Right renal pelvis (tissue), 4 donors: ENCODE data around the gene RRP1. TPM values are rescaled to one million over a fixed set of nuclear protein-coding genes. Genes with fewer than 3 reads are reported as not detected.

ENCODE experiments used
- DNase-seq, 4 donors: peaks; one replicate each; pipeline ENCODE4 v3.0.0-alpha.2; 2013; ENCODE audit warnings: low read depth in 4 of 4, low spot score in 3 of 4, missing footprints in 1 of 4
- polyA plus RNA-seq, 4 donors: library from polyadenylated mRNA; unstranded; fragments of 120-200 nt; gene quantifications; one replicate each; pipeline ENCODE4 v1.2.1, GENCODE V29; 2013; ENCODE audit not compliant: insufficient read length in 4 of 4

RRP1 gene, protein sequence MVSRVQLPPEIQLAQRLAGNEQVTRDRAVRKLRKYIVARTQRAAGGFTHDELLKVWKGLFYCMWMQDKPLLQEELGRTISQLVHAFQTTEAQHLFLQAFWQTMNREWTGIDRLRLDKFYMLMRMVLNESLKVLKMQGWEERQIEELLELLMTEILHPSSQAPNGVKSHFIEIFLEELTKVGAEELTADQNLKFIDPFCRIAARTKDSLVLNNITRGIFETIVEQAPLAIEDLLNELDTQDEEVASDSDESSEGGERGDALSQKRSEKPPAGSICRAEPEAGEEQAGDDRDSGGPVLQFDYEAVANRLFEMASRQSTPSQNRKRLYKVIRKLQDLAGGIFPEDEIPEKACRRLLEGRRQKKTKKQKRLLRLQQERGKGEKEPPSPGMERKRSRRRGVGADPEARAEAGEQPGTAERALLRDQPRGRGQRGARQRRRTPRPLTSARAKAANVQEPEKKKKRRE
- polyA plus RNA-seq, result 10 to 100 TPM; 26.2 to 38.2 (median 30.1) TPM

DNA sequence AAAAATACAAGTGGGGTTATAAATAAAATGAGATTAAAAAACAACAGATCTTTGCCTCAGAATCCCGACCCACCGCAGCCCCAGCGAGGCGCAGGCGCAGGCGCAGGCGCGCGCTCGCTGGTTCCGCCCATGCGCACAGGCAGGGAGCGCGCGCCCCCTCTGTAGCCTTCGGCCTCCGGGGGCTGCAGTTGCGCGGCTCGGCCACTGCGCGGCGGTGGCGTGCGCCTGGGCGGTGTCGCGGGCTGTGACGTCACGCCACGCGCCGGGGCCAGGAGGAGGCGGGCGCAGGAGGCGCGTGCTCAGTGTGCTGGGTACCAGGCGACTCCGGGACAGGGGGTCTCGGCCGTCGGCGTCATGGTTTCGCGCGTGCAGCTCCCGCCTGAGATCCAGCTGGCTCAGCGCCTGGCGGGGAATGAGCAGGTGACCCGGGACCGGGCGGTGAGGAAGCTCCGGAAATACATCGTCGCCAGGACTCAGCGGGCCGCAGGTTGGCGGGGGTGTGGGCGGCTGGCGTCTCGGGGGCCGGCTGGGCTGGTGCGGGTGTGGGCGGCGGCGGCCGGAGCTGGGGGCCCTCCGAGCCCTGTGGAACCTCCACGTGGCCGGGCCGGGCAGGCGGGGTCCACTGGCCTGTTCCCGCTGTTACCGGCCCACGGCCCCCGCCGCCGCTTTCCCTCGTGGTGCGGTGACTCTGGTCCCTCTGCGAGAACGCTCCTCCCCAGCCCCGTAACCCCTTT is at the start of gene RRP1:
TSS of gene RRP1 (plus strand) at position 302 of the 734 bp plus-strand sequence. CDS start at position 355, 53 bp downstream.
- peak; percentile 85 to 95 (median 86) for DNase-seq

DNA sequence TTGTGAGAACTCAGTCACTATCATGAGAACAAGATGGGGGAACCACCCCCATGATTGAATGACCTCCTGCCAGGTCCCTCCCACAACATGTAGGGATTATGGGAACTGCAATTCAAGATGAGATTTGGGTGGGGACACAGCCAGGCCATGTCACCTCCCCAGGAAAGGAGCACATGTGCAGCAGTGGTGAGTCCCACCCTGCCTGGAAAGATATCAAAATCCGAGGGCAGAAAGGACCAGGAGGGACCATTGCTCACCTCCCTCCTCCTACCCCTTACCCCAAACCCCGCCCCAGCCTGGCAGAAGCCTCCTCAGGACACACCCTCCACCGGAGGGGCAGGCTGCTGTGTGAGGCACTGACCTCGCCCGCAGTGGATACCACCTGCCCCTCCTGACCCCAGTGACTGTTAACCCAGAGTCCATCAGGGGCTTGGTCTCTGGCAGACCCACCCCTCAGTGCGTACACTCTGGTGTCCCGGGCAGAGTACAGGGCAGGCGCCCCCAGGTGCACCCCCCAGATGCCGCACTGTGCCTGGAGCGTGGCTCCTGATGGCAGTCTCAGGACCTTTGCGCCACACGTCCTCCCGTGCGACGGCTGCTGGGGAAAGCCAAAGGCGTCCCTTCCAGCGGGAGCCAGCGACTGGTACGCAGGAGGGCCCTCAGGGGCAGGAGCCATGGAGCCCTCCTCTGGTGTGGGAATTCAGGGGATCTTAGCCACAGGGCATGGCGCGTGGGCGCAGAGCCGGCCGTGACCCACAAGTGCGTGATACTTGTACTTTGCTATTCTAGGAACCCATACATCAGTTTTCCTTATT is 49.5 kb upstream of the RRP1 start:
- DNase-seq, result no peak

DNA sequence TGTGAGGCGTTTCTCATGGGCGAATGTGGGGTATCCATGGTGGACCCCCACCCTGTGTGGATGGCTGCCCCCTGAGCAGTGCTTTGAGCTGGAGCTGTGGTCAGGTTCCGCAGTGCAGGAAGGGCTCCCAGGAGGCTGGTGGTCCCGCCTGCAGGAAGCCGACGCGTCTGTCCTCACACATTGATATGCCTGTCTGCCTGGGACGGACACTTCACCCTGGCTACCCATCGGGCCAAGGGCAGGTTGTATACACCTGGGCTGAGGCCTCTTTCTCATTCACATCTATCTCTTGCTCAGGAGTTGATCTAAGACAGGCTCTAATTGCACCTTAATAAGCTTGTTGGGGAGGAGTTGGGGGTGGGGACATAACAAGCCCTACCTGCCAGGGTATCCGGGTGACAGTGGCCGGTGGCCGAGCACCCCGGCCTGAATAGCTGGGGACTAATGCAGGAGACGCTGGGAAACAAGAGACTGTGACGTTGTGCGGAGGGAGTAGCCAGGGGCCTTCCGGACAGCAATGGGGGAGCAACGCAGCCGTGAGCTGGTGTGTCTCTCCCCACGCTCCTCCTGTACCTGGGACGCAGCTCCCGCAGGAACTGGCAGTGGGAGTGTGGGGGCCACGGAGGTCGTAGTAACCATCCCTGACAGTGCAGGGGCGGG is 48.8 kb upstream of the RRP1 start:
- peak in 1 of 4 donors; percentile 64 for DNase-seq

DNA sequence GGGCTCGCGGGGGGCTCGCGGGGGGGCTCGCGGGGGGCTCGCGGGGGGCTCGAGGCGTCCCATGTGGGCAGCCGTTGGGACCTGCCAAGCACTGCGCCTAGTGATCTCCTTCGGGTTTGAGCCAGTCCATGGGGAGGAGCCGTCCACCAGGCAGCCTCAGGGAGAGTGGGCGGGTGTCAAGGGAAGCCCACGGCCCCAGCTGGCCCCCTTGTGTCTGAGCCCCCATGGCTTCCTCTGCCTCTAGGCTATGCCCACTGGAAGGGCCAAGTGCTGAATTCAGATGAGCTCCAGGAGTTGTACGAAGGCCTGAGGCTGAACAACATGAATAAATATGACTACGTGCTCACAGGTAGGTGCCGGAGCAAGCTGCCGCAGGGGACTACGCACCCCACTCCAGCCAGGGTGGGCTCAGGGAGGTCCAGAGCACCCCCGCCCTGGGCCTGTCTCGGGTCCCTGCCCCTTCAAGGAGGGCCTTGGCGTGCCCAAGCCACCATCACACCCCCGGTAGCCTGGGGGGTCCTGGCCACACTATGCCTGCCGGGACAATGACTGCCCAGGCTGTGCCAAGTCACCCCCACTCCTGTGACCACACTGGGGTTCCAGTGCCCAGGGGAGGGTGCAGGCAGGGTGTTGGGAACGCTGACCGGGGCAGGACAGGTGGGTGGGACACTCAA is 47.8 kb upstream of the RRP1 start:
- DNase-seq, result no peak

DNA sequence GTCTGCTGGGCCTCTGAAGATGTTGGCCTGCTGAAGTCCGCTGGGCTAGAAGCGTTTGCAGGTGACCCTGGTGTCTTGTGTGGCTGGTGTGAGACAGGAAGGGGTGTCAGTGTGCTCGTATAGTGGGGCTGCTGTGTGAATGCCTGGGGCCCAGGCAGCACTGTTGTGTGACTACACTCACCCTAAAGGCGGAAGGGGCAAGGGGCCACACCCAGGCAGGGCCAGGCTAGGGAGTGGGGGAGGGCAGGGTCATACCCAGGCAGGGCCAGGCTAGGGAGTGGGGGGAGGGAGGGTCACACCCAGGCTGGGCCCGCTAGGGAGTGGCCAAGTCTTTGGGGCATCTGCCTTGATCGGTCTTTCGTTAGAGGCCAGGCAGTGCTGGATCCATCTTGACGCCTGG is 45.4 kb upstream of the RRP1 start:
- DNase-seq, result no peak

DNA sequence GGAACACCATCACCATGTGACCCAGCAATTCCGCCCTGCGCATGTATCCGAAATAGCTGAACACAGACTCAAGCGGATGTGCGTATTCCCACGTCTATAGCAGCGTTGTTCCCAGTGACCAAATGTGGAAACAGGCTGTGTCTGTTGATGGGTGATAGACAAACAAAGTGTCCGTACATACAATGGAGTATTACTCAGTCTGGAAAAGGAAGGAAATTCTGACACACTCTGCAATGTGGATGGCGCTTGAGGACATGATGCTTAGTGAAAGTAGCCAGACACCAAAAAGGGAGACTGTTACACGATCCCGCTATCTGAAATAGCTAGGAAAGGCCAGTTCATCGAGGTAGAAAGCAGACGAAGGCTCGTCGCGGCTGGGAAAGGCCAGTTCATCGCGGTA is 44.7 kb upstream of the RRP1 start:
- DNase-seq, result no peak

DNA sequence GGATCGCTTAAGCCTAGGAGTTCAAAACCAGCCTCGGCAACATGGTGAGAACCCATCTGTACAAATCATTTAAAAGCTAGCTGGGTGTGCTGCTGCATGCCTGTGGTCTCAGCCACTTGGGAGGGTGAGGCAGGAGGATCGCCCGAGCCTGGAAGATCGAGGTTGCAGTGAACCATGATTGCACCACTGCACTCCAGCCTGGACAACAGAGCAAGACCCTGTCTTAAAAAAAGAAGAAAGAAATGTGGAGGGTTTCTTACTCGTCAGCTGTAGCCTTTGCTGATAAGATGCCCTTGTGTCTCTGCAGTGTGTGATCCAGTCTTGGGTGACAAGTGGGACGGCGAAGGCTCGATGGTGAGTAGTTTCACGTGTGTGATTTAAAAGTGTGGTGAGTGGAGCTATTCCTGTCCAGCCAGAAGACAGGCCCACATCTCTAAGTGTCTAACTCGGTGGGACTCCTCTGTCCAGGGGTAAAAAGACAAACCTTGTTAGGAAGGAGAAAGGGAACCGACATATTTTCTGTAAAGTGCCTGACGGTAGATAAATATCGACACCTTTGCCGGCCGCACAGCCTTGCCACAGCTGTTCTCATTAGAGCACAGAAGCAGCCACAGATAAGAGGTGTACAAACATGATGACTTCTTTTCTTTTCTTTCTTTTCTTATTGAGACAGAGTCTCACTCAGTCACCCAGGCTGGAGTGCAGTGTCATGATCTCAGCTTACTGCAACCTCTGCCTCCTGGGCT is 43.4 kb upstream of the RRP1 start:
- no peak for DNase-seq

DNA sequence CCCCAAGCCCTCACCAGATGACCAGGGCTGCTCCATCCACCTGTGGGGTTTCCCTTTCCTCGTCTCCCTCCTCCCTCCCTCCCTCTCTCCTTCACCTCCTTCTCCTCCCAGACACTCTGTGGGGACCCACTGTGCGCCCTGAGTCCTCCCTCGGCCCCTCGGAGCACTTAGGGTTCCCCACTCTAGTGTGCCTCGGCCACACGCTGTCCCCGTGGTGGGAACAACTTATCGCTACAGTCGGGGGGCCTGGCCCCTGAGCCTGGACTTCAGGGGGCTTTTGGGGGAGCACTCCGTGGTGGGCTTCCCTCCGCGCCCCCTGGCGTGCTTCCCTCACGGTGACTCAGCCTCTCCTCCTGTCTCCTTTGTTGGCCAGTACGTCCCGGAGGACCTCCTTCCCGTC is 40.8 kb upstream of the RRP1 start:
- DNase-seq, result no peak

DNA sequence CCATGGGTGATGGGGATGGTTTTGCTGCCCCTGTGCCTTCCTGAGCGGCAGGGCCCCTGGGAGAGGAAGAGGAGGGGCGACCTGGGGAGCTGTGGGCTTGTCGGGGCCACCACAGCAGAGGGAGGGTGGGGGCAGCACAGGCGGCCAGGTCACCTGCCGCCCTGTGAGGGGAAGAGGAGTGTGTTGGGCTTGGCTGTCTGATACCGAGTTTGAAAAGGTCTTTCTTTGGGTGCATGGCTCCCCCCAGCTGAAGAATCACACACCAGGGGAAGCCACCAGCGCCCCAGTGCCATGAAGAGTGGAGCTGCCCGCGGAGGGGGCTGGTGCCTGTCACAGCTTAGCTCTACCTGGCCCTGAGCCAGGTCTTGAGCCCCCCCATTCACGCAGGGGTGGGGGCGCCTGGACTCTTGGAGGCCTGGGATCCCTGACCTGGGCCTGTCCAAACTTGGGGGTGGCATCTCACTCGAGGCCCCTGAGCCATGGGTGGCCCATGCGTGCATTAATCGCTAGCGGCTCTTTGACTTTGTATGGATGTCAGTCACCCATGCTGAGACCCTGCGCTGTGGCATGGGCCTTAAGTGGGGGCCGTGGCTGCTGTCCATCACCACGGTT is 39.6 kb upstream of the RRP1 start:
- DNase-seq, result no peak

DNA sequence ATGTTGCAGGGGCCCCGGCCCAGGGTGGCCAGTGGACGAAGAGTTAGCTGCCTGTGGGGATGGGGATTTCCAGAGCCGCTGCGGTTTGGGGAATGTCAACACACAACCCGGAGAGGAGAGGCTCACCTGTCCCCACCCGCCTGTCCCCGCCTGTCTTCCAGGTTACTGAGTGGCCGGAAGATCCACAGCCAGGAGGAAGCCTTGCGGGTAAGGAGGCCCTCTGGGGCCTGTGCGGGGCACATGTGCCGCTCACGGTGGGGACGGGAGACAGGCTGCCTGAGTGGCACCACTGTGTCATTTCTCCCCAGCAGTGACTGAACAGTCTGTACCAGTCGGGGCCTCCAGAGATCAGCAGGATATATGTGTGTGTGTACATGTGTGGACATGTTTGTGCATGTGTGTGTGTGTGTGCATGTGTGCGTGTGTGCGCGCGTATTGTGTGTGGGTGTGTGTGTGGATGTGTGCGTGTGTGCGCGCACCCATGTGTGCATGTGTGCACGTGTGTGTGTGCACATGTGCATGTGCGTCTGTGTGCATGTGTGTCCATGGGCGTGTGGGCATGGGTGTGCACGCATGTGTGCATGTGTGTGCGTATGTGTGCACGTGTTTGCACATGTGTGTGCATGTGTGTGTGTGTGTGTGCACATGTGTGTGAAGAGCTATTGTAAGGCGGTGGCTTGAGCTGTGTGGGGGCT is 38.9 kb upstream of the RRP1 start:
- no peak for DNase-seq

DNA sequence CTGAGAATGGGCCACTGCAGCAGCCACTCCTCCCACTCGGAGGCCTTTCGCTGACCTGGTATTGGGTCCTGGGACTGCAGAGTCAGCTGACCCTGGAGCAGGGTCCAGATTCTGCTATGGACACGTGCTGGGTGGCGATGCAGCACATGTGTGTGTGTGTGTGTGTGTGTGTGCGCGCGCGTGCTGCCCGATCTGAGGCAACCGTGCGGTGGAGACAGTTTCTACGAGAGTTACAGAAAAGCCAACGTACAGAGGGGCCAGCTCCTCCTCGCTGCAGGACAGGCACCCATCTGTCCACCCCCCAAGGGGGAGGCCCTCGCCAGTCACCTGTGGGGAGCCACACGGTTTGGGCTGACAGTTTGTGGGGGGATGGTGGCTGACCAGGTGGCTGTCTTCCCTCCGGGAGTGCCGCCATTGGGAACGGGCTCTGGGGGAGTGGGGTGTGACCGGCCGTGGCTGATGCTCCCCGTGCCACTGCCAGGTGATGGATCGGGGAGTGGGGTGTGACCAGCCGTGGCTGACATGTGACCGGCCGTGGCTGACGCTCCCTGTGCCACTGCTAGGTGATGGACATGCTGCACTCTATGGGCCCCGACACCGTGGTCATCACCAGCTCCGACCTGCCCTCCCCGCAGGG is 37.3 kb upstream of the RRP1 start:
- no peak for DNase-seq

DNA sequence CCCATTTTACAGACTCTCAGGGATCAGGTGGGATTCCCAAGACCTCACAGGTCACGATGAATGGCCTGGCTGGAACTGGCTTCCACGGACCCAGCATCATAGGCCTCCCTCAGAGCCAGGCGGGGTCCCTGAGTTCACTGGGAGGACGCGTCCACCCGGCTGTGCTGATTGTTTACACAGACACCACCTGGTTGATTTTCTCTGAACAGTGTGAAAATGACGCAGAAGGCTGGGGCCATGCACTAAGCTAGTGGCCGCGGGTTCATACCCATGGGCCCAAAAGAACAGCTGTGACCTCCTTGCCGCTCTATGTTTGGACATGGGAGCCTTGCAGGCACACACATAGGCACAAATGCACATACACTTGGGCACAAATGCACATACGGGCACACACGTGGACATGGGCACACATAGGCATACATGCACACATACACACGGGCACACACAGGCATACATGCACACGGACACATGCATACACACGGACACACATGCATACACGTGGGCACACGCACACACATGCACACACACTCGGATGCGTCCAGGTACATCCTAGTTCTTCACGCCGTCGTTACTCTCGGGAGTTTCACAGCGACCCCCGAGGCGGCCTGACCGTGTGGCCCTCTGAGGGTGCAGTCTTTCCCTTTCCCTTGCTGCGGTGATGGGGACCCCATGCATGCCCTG is 36.5 kb upstream of the RRP1 start:
- DNase-seq, result no peak

DNA sequence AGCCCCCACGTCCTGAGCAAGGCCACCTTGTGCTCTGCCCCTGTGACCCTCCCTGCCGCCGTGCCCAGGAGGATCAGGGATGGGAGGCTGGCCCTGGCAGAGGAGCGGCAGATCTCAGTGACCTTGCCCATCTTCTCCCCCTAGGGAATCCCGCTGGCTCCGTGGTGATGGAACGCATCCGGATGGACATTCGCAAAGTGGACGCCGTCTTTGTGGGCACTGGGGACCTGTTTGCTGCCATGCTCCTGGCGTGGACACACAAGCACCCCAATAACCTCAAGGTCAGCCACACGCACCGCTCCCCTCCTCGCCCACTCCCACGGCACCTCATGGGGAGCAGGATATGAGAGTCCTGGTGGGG is 36.0 kb upstream of the RRP1 start:
- no peak for DNase-seq

DNA sequence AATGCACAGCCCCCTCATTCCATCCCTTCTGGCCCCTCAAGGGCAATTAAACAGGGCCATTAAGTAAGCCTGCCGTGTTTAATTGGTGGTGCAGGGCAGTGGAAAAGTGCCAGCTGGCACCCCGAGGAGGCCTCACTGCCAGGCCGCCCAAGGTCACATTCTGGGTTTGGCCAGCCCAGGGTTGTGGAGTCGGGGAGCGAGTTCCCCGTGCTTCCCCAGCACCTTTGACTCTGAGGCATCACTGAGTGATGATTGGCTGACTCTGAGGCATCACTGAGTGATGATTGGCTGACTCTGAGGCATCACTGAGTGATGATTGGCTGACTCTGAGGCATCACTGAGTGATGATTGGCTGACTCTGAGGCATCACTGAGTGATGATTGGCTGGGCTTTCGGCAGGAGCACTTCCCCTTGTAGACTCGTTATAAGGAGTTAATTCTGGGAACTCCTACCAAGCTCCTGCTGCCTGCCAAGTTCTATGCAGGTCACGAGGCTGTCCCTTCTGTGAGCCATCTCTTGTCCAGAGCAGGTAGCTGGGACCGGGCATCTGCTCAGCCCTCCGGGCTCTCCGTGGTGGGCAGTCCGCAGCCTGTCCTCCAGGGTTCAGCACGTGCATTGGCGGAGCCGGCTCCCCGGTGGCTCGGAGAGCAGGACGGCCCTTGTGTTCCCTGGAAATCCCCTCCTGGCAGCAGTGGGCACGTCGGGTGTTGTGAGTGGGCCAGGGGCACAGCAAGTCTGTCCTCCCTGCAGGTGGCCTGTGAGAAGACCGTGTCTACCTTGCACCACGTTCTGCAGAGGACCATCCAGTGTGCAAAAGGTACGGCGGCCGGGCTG is 34.2 kb upstream of the RRP1 start:
- DNase-seq, result no peak

DNA sequence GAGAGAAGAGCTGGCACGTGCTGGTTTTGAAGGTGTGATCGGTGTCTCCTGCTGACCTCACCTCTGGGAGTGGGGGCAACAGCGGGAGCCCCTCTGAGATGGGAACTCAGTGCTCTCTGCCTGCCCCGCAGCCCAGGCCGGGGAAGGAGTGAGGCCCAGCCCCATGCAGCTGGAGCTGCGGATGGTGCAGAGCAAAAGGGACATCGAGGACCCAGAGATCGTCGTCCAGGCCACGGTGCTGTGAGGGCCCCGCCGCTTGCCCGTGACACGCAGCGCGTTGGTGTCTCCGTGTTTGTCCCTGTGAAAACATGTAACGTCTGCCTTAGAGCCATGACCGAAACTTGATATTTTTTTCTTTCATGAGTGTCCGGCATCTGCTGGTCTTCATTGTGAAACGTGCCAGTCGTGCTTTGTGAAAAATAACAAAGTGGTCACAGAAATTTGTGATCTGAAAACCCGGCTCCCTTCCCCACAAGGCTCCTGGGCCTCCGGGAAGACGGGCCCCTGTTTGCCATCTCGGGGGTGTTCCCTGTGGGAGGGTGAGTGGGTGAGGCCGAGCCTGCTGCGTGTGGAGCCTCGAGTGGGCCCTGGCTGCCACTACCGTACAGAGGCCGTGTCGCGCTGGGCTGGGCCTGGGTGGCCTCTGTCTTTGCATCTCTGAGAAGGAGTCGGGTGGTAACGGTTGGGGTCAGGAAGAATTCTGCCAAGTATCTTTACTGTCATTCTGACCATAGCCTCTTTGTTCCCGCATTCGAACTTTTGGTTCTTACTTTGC is 33.4 kb upstream of the RRP1 start:
- DNase-seq, result no peak

DNA sequence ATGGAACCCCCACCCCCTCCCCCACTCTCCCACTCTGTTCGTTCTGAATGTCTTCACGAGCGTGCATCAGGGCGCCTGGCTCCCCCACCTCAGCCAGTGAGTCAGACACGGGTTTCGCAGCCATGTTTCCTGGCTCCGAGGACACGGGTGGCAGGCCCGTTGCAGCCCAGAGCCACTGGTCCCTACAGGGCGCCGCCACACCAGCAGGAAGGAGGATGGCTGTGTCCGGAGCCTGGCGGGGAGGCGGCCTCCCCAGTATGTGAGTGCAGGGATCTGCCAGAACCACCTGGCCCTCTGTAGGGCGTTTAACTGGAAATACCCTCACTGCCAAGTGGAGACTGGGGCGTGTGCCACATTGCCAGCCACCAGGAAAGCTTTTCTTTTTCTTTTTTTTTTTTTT is 31.8 kb upstream of the RRP1 start:
- no peak for DNase-seq
